ENCODE results near the gene CHAD.
"Not testable (repeated sequence)": the region's sequence is repeated elsewhere in the genome, so short reads cannot be mapped to it uniquely, and the experiment has no call there.

CHAD gene

GRCh38 chr17:50475362-50475761 lies 6.7 kb upstream of the CHAD start:
- no peak overlapping the region for H2BK15ac ChIP-seq (replicated peaks; ENCODE audit: low read depth)
- no peak overlapping the region for H4K5ac ChIP-seq (ENCODE audit: low read length)
- H2BK120ac ChIP-seq (ENCODE audit: low read depth, low read length) = no peak overlapping the region
- H3K4me3 ChIP-seq (ENCODE audit: low read length) = no peak overlapping the region
- H3K18ac ChIP-seq (ENCODE audit: low read length) = no peak overlapping the region
- no peak overlapping the region for H4K8ac ChIP-seq (ENCODE audit: low read depth, low read length)
- no peak for DNase-seq
- H3K27me3 ChIP-seq (ENCODE audit: insufficient read depth, low read length, poor library complexity) = no peaks in the 10 kb centered on the region
- H3K79me2 ChIP-seq (ENCODE audit: control insufficient read depth, insufficient read depth, low read length) = no peaks in the 10 kb centered on the region
- H2BK5ac ChIP-seq (ENCODE audit: low read length) = no peak overlapping the region
- H3K4me1 ChIP-seq (ENCODE audit: control insufficient read depth, low read depth, low read length) = no peaks in the 10 kb centered on the region
- no peak overlapping the region for H3K4me2 ChIP-seq (ENCODE audit: low read length)
- H3K36me3 ChIP-seq (ENCODE audit: control insufficient read depth, insufficient read depth, low read length) = no peaks in the 10 kb centered on the region
- H3K23ac ChIP-seq (ENCODE audit: low read length) = no peak overlapping the region
- H3K79me1 ChIP-seq (ENCODE audit: low read length) = no peaks in the 10 kb centered on the region
- H3K27ac ChIP-seq (ENCODE audit: low read depth, low read length) = no peak overlapping the region
- no peak overlapping the region for H3K56ac ChIP-seq (ENCODE audit: low read length)
- no CpG with 5 or more reads among the region's 4 CpGs for WGBS (ENCODE audit: extremely low coverage, insufficient coverage, low lambda C conversion rate)
- no peak overlapping the region for H3K9ac ChIP-seq (ENCODE audit: low read length)
- H2AK5ac ChIP-seq (ENCODE audit: low read length) = no peak overlapping the region
- H3K4ac ChIP-seq (ENCODE audit: low read depth, low read length) = no peak overlapping the region

DNA sequence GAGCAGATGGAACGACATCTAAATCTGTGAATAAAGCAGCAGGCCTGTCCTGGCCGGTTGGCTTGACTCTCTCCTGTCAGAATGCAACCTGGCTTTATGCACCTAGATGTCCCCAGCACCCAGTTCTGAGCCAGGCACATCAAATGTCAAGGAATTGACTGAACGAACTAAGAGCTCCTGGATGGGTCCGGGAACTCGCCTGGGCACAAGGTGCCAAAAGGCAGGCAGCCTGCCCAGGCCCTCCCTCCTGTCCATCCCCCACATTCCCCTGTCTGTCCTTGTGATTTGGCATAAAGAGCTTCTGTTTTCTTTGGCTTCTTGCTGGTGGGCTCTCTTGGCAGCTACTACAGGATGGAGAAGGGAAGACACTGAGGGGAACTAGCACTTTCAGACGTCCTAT lies 5.8 kb upstream of the CHAD start:
- Histone ChIP-seq H3K4me2 (ENCODE audit: low read length) (no peak overlapping the region), H4K8ac (ENCODE audit: low read depth, low read length) (no peak overlapping the region), H3K9ac (ENCODE audit: low read length) (no peak overlapping the region), H3K79me2 (ENCODE audit: control insufficient read depth, insufficient read depth, low read length) (no peaks in the 10 kb centered on the region), H2BK120ac (ENCODE audit: low read depth, low read length) (no peak overlapping the region), H3K4ac (ENCODE audit: low read depth, low read length) (no peak overlapping the region), H3K27ac (ENCODE audit: low read depth, low read length) (no peak overlapping the region), H3K27me3 (ENCODE audit: insufficient read depth, low read length, poor library complexity) (no peaks in the 10 kb centered on the region), H3K4me1 (ENCODE audit: control insufficient read depth, low read depth, low read length) (no peaks in the 10 kb centered on the region), H3K56ac (ENCODE audit: low read length) (no peak overlapping the region), H2BK15ac (replicated peaks; ENCODE audit: low read depth) (no peak overlapping the region), H2BK5ac (ENCODE audit: low read length) (no peak overlapping the region), H3K36me3 (ENCODE audit: control insufficient read depth, insufficient read depth, low read length) (no peaks in the 10 kb centered on the region), H2AK5ac (ENCODE audit: low read length) (no peak overlapping the region), H3K23ac (ENCODE audit: low read length) (no peak overlapping the region), H4K5ac (ENCODE audit: low read length) (no peak overlapping the region), H3K4me3 (ENCODE audit: low read length) (no peak overlapping the region), H3K18ac (ENCODE audit: low read length) (no peak overlapping the region), H3K79me1 (ENCODE audit: low read length) (no peaks in the 10 kb centered on the region)
- WGBS (ENCODE audit: extremely low coverage, insufficient coverage, low lambda C conversion rate) = no CpG with 5 or more reads among the region's 6 CpGs
- no peak for DNase-seq

GRCh38 chr17:50473901-50474300 lies 5.2 kb upstream of the CHAD start:
- H3K4me3 ChIP-seq (ENCODE audit: low read length) = no peak overlapping the region
- H3K56ac ChIP-seq (ENCODE audit: low read length) = no peak overlapping the region
- no peaks in the 10 kb centered on the region for H3K4me1 ChIP-seq (ENCODE audit: control insufficient read depth, low read depth, low read length)
- no peaks in the 10 kb centered on the region for H3K36me3 ChIP-seq (ENCODE audit: control insufficient read depth, insufficient read depth, low read length)
- H3K9ac ChIP-seq (ENCODE audit: low read length) = no peak overlapping the region
- H3K79me2 ChIP-seq (ENCODE audit: control insufficient read depth, insufficient read depth, low read length) = no peaks in the 10 kb centered on the region
- H2BK15ac ChIP-seq (replicated peaks; ENCODE audit: low read depth) = no peak overlapping the region
- H4K5ac ChIP-seq (ENCODE audit: low read length) = no peak overlapping the region
- no peak overlapping the region for H2BK5ac ChIP-seq (ENCODE audit: low read length)
- no peak overlapping the region for H3K18ac ChIP-seq (ENCODE audit: low read length)
- H3K4ac ChIP-seq (ENCODE audit: low read depth, low read length) = no peak overlapping the region
- H3K4me2 ChIP-seq (ENCODE audit: low read length) = no peak overlapping the region
- H3K27ac ChIP-seq (ENCODE audit: low read depth, low read length) = no peak overlapping the region
- H3K27me3 ChIP-seq (ENCODE audit: insufficient read depth, low read length, poor library complexity) = no peaks in the 10 kb centered on the region
- DNase-seq = no peak
- H2BK120ac ChIP-seq (ENCODE audit: low read depth, low read length) = no peak overlapping the region
- H4K8ac ChIP-seq (ENCODE audit: low read depth, low read length) = no peak overlapping the region
- H3K79me1 ChIP-seq (ENCODE audit: low read length) = no peaks in the 10 kb centered on the region
- H3K23ac ChIP-seq (ENCODE audit: low read length) = no peak overlapping the region
- H2AK5ac ChIP-seq (ENCODE audit: low read length) = no peak overlapping the region
- WGBS (ENCODE audit: extremely low coverage, insufficient coverage, low lambda C conversion rate) = no CpG with 5 or more reads among the region's 11 CpGs

DNA sequence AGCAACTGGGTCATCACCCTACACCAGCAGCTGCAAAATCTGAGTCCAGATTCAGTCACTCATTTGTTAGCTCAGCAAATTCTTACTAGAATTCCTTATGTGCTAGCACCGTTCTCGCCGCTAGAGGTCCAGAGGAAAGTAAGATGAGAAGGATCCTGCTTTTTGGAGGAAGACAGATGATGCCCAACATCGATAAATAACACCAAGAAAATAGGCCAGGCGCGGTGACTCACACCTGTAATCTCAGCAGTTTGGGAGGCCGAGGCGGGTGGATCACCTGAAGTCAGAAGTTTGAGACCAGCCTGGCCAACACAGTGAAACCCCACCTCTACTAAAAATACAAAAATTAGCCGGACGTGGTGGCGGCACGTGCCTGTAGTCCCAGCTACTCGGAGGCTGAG lies 4.1 kb upstream of the CHAD start:
- not testable (repeated sequence) for H3K4me1 ChIP-seq (ENCODE audit: control insufficient read depth, low read depth, low read length); H3K4me3 ChIP-seq (ENCODE audit: low read length); H3K9ac ChIP-seq (ENCODE audit: low read length); H2AK5ac ChIP-seq (ENCODE audit: low read length); H3K27me3 ChIP-seq (ENCODE audit: insufficient read depth, low read length, poor library complexity); H3K56ac ChIP-seq (ENCODE audit: low read length); H3K23ac ChIP-seq (ENCODE audit: low read length); H3K79me2 ChIP-seq (ENCODE audit: control insufficient read depth, insufficient read depth, low read length); H4K8ac ChIP-seq (ENCODE audit: low read depth, low read length); H4K5ac ChIP-seq (ENCODE audit: low read length); H2BK120ac ChIP-seq (ENCODE audit: low read depth, low read length); H3K4ac ChIP-seq (ENCODE audit: low read depth, low read length); H3K36me3 ChIP-seq (ENCODE audit: control insufficient read depth, insufficient read depth, low read length); H2BK15ac ChIP-seq (replicated peaks; ENCODE audit: low read depth); H2BK5ac ChIP-seq (ENCODE audit: low read length); H3K27ac ChIP-seq (ENCODE audit: low read depth, low read length); H3K18ac ChIP-seq (ENCODE audit: low read length); H3K4me2 ChIP-seq (ENCODE audit: low read length); H3K79me1 ChIP-seq (ENCODE audit: low read length)
- peak; percentile 40 for DNase-seq
- no CpG with 5 or more reads among the region's 13 CpGs for WGBS (ENCODE audit: extremely low coverage, insufficient coverage, low lambda C conversion rate)

DNA sequence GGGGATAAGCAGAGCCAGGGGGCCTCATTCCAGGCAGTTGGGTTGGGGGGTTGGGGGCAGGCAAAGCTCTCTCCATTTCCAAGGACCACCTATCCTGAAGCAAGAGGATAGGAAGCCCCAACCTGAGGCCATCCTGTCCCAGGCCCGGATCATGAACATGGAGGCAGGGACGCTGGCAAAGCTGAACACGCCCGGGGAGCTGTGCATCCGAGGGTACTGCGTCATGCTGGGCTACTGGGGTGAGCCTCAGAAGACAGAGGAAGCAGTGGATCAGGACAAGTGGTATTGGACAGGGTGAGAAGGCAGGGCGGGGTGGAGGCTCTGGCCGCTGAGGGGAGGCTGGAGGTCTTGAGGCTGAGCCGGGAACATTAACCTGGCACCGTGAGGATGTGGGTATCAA lies 3.6 kb upstream of the CHAD start:
- Histone ChIP-seq H4K8ac (ENCODE audit: low read depth, low read length) (no peak overlapping the region), H2BK120ac (ENCODE audit: low read depth, low read length) (no peak overlapping the region), H3K23ac (ENCODE audit: low read length) (no peak overlapping the region), H3K79me2 (ENCODE audit: control insufficient read depth, insufficient read depth, low read length) (no peaks in the 10 kb centered on the region), H3K4me2 (ENCODE audit: low read length) (no peak overlapping the region), H3K27me3 (ENCODE audit: insufficient read depth, low read length, poor library complexity) (no peaks in the 10 kb centered on the region), H2BK5ac (ENCODE audit: low read length) (no peak overlapping the region), H2AK5ac (ENCODE audit: low read length) (no peak overlapping the region), H3K4me3 (ENCODE audit: low read length) (no peak overlapping the region), H3K4ac (ENCODE audit: low read depth, low read length) (no peak overlapping the region), H3K36me3 (ENCODE audit: control insufficient read depth, insufficient read depth, low read length) (no peaks in the 10 kb centered on the region), H3K56ac (ENCODE audit: low read length) (no peak overlapping the region), H3K79me1 (ENCODE audit: low read length) (no peaks in the 10 kb centered on the region), H3K9ac (ENCODE audit: low read length) (no peak overlapping the region), H2BK15ac (replicated peaks; ENCODE audit: low read depth) (no peak overlapping the region), H4K5ac (ENCODE audit: low read length) (no peak overlapping the region), H3K27ac (ENCODE audit: low read depth, low read length) (no peak overlapping the region), H3K4me1 (ENCODE audit: control insufficient read depth, low read depth, low read length) (no peaks in the 10 kb centered on the region), H3K18ac (ENCODE audit: low read length) (no peak overlapping the region)
- DNase-seq = no peak
- WGBS (ENCODE audit: extremely low coverage, insufficient coverage, low lambda C conversion rate) = no CpG with 5 or more reads among the region's 10 CpGs

- H3K27ac ChIP-seq (ENCODE audit: low read depth, low read length) = no peak overlapping the region
- H4K5ac ChIP-seq (ENCODE audit: low read length) = no peak overlapping the region
- no peak overlapping the region for H3K56ac ChIP-seq (ENCODE audit: low read length)
- H3K79me2 ChIP-seq (ENCODE audit: control insufficient read depth, insufficient read depth, low read length) = no peaks in the 10 kb centered on the region
- H3K23ac ChIP-seq (ENCODE audit: low read length) = no peak overlapping the region
- no peak overlapping the region for H4K8ac ChIP-seq (ENCODE audit: low read depth, low read length)
- H3K36me3 ChIP-seq (ENCODE audit: control insufficient read depth, insufficient read depth, low read length) = no peaks in the 10 kb centered on the region
- H3K4ac ChIP-seq (ENCODE audit: low read depth, low read length) = no peak overlapping the region
- no peak overlapping the region for H3K4me3 ChIP-seq (ENCODE audit: low read length)
- no peak overlapping the region for H3K18ac ChIP-seq (ENCODE audit: low read length)
- H3K4me1 ChIP-seq (ENCODE audit: control insufficient read depth, low read depth, low read length) = no peaks in the 10 kb centered on the region
- H3K27me3 ChIP-seq (ENCODE audit: insufficient read depth, low read length, poor library complexity) = no peaks in the 10 kb centered on the region
- H2BK120ac ChIP-seq (ENCODE audit: low read depth, low read length) = no peak overlapping the region
- no peaks in the 10 kb centered on the region for H3K79me1 ChIP-seq (ENCODE audit: low read length)
- H2BK15ac ChIP-seq (replicated peaks; ENCODE audit: low read depth) = no peak overlapping the region
- H3K9ac ChIP-seq (ENCODE audit: low read length) = no peak overlapping the region
- no peak overlapping the region for H2AK5ac ChIP-seq (ENCODE audit: low read length)
- DNase-seq = no peak
- no peak overlapping the region for H2BK5ac ChIP-seq (ENCODE audit: low read length)
- no CpG with 5 or more reads among the region's 22 CpGs for WGBS (ENCODE audit: extremely low coverage, insufficient coverage, low lambda C conversion rate)
- no peak overlapping the region for H3K4me2 ChIP-seq (ENCODE audit: low read length)
Observed at GRCh38 chr17:50471009-50471905, 2.6 kb upstream of the CHAD start.

Measured in mesendoderm (in vitro differentiated cells).